Psoas muscle (tissue), 8 donors: ENCODE results near the gene SULF2. TPM values are rescaled to one million over a fixed set of nuclear protein-coding genes. Genes with fewer than 3 reads are reported as not detected.

Source experiments
- ATAC-seq, 4 donors: fragments of 200-7000 bp; cut with Tn5 transposase; one replicate each; pipeline ENCODE4 v1.9.1; 2020; ENCODE audit warnings: moderate library complexity in 3 of 4, mild to moderate bottlenecking in 2 of 4
- DNase-seq, 2 donors: peaks; one replicate each; pipeline ENCODE4 v3.0.0-alpha.2; 2020
- H3K27ac ChIP-seq: fragments of 200-600 bp; one replicate; pipeline ENCODE4 v1.8.0; 2022
- H3K27me3 ChIP-seq, 3 donors: fragments of 200-600 bp in 1 of 3; one replicate each; pipeline versions ENCODE4 v1.6.1 to v1.8.0; 2013 to 2022; ENCODE audit warnings: low read length in 2 of 3, mild to moderate bottlenecking in 2 of 3, moderate library complexity in 1 of 3; ENCODE audit not compliant: insufficient read depth in 3 of 3
- H3K36me3 ChIP-seq, 2 donors: fragments of 200-600 bp in 1 of 2; one replicate each; pipeline versions ENCODE4 v1.6.1 to v1.8.0; 2013 to 2022; ENCODE audit warnings: low read depth in 1 of 2, mild to moderate bottlenecking in 1 of 2, moderate library complexity in 1 of 2; ENCODE audit not compliant: insufficient read depth in 1 of 2
- H3K4me1 ChIP-seq: fragments of 200-600 bp; one replicate; pipeline ENCODE4 v1.8.0; 2022
- H3K4me3 ChIP-seq: fragments of 200-600 bp; one replicate; pipeline ENCODE4 v1.8.0; 2022; ENCODE audit warnings: mild to moderate bottlenecking
- H3K9me3 ChIP-seq: fragments of 200-600 bp; one replicate; pipeline ENCODE4 v1.8.0; 2022
- WGBS, 3 donors: extraction: QIAGEN DNeasy Blood & Tissue Kit; methylation state at CpG; one replicate each; pipeline versions ENCODE4 v1.1.6 to v1.1.7; 2013; 5-methylcytosine and 5-hydroxymethylcytosine counted together
- intact Hi-C, 2 donors: fragments of 100-400 bp; cut with DNase I; formaldehyde crosslinking; loops; one replicate each; pipeline versions ENCODE4 v1.11.0 to v1.14.2; 2022
- polyA plus RNA-seq, 3 donors: library from polyadenylated mRNA; stranded (reverse); fragments of 200-250 nt; gene quantifications; one replicate each; pipeline ENCODE4 v1.2.3, GENCODE V29; 2013
- total RNA-seq, 4 donors: library from RNA; stranded (reverse); fragmentation: NEBNext Ultra II Directional in 2 of 4; extraction: Animal tissue kit (Norgen Biotek cat#: 25700) in 2 of 4; gene quantifications; one replicate each; pipeline versions ENCODE4 v1.2.1 to v1.2.4, GENCODE V29; 2021 to 2023
- TF ChIP-seq, protein P1 (sequence below): fragments of 200-600 bp; IDR thresholded peaks from one replicate; pipeline ENCODE4 v1.8.0; 2022; ENCODE audit warnings: antibody characterized with exemption
- donor health status: healthy with polysubstance abuse.
- donor health status: DM: no; HTN: no; CAD: no; lungs with moderate emphysema.
- donor health status: Bipolar disorder and iron deficiency.
- donor health status: healthy.
- donor health status: DM: yes; HTN: yes; CAD: no.
- donor health status: DM: no; HTN: no; CAD: no.
- donor health status: DM: no; HTN: no; CAD: no.
- donor health status: DM: yes; HTN: yes; CAD: no.

Gene SULF2
- total and polyA plus RNA-seq, 7 donors, result 5.3 to 23.3 (median 11.6) TPM

DNA sequence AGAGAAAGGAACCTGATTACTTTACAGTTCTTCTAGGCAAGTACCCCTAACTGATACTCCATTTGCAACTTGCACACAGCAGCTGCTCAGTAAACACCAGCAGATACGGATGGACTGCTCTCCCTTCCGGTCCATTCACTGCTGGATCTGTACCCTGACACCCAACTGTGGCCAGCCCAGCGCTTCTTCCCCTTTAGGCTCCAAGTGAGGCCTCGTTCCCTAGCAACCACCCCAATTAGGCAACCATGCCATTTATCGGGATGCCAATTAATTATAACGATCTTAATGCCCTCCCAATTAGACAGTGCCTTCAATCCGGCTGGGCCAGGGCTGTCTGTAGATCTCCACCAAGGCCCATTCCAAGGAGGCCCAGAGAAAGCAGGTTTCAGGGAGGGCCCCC is 3.2 kb downstream of the SULF2 start:
- DNase-seq, result no peak
- ATAC-seq, result no peak
- Histone ChIP-seq H3K4me1 (peaks cover 4% of the 10 kb centered on the region), H3K27ac (no peak overlapping the region), H3K36me3 (no peaks in the 10 kb centered on the region), H3K9me3 (no peaks in the 10 kb centered on the region), H3K27me3 (peaks cover 0 to 51% (median 12%) of the 10 kb centered on the region in 3 donors), H3K4me3 (no peak overlapping the region)
- intact Hi-C loops, result no loop called here
- WGBS, 3 donors, result 84 to 91% (median 91%) methylated on average over 7 of the region's 7 CpGs
- TF ChIP-seq, protein P1, sequence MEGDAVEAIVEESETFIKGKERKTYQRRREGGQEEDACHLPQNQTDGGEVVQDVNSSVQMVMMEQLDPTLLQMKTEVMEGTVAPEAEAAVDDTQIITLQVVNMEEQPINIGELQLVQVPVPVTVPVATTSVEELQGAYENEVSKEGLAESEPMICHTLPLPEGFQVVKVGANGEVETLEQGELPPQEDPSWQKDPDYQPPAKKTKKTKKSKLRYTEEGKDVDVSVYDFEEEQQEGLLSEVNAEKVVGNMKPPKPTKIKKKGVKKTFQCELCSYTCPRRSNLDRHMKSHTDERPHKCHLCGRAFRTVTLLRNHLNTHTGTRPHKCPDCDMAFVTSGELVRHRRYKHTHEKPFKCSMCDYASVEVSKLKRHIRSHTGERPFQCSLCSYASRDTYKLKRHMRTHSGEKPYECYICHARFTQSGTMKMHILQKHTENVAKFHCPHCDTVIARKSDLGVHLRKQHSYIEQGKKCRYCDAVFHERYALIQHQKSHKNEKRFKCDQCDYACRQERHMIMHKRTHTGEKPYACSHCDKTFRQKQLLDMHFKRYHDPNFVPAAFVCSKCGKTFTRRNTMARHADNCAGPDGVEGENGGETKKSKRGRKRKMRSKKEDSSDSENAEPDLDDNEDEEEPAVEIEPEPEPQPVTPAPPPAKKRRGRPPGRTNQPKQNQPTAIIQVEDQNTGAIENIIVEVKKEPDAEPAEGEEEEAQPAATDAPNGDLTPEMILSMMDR, result no peak

DNA sequence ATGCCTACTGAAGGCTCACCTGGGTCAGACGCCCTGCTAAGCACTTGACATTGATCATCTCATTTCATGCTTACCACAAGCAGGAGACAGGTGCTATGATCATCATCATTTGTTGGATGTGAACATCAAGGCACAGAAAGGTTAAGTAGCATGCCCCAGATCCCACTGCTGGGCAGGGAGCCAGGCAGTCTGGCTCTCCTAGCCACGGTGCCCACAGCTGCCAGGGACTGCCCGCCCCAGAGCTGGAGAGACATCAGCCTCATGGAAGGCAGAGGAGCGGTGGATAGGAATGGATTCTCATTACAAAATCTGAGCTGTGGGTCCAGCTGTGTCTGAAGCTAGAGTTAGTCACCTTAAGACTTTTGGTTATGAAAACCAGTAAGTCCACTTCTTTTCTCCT is 3.6 kb downstream of the SULF2 start:
- intact Hi-C loops, result no loop called here
- Histone ChIP-seq H3K4me3 (no peak overlapping the region), H3K36me3 (no peaks in the 10 kb centered on the region), H3K27ac (no peak overlapping the region), H3K4me1 (peaks cover 4% of the 10 kb centered on the region), H3K27me3 (peaks cover 0 to 47% (median 13%) of the 10 kb centered on the region in 3 donors), H3K9me3 (no peaks in the 10 kb centered on the region)
- ATAC-seq, result no peak
- TF ChIP-seq, protein P1, result no peak
- DNase-seq, result no peak
- WGBS, 3 donors, result 57 to 75% (median 59%) methylated on average over 4 of the region's 4 CpGs

DNA sequence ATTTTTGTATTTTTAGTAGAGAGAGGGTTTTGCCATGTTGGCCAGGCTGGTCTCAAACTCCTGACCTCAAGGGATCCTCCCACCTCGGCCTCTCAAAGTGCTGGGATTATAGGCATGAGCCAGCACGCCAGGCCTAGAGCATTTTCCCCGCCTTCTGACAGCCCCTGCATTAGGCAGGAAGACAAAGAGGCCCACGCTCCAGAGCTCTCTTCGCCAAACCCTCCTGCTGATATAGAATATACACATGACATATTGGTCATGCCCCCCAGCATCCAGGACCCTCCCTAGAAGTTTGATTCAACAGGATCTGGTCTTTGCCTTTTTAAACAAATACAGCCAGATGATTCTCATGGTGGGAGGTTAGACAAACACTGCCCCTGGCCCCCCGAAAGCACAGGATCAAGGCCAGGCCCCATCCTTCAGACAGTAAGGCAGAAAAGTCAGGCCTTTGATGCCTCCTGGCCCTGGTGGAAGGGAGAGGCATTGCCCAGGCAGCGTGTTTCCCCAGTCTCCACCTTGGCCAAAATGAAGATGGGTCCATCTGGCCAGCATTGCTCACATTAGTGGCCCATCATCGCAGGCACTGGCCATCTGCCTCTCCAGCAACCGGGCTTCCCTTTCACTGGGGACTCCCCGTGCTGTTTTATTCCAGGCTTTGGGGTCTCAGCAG is 4.4 kb downstream of the SULF2 start:
- intact Hi-C loops, result no loop called here
- H3K4me1 ChIP-seq, result peaks cover under 1% of the 10 kb centered on the region
- TF ChIP-seq, protein P1, result no peak
- H3K27me3 ChIP-seq, result peaks cover 0 to 42% (median 16%) of the 10 kb centered on the region in 3 donors
- no peaks in the 10 kb centered on the region for H3K9me3 ChIP-seq
- no peak overlapping the region for H3K4me3 ChIP-seq
- no peak for DNase-seq
- 87 to 98% (median 88%) methylated on average over 10 of the region's 10 CpGs for WGBS, 3 donors
- ATAC-seq, result no peak
- no peaks in the 10 kb centered on the region for H3K36me3 ChIP-seq
- H3K27ac ChIP-seq, result no peak overlapping the region

DNA sequence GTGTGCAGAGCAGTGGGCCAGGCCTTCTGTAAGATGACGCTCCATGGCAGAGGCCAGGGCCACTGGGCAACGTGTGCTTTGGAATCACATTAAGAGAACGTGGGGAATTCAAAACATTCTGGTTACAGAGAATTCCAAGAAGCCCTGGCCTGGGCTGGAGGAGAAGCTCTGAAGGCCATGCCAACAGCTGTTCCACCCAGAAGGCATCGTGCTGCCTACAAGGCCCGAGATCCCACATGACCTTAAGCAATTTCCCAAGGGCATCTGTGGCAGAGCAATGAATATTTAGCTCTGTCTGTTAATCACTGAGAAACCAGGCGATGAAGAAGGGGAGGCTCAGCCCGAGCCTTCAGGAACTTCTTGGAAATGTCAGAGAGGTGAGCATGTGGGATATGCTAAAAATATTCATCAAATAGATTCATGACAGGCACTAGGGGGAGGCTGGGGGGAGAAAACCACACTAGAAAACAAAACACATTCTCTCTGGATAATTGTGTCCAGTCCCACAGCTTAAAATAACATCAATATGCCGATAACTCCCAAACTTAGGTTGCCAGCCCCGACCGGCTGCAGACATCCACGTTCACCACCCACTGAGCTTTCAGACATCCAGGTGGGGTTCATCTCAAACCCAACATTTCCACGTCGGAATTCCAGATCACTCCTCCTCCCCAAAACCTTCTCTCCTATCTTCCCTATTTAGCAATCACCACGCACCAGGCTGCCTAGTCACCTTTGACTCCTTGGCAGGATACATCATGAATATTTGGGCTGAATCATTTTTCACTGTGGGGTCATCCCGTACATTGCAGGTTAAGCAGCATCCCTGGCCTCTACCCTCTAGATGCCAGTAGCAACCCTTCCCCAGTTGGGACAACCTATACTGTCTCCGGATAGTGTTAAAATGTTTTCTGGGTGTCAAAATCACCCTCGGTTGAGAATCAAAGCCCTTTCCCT is 6.6 kb downstream of the SULF2 start:
- no peak for ATAC-seq

More for the DNA sequence above, 6.6 kb downstream of the SULF2 start:
- no peak for DNase-seq
- Histone ChIP-seq H3K27ac (no peak overlapping the region), H3K36me3 (no peaks in the 10 kb centered on the region), H3K4me1 (no peaks in the 10 kb centered on the region), H3K4me3 (no peak overlapping the region), H3K9me3 (no peaks in the 10 kb centered on the region), H3K27me3 (peaks cover 0 to 28% (median 9%) of the 10 kb centered on the region in 3 donors)
- 61 to 74% (median 66%) methylated on average over 17 of the region's 17 CpGs for WGBS, 3 donors
- TF ChIP-seq, protein P1, result no peak
- intact Hi-C loops, result no loop called here
